Right atrium auricular region (tissue), 2 donors: ENCODE measurements around the gene HOXA5. TPM values are rescaled to one million over a fixed set of nuclear protein-coding genes. Genes with fewer than 3 reads are reported as not detected.
A peak's percentile ranks its signal among the peaks of the same experiment; 100 is the strongest.

Experiments used
- DNase-seq: peaks from one replicate; pipeline ENCODE4 v3.0.0-alpha.2; 2019; ENCODE audit warnings: low spot score
- H3K27ac ChIP-seq, 2 donors: fragments of 200-600 bp; sonication (generic); 1 replicate in 1 of 2; 2 replicates in 1 of 2; pipeline ENCODE4 v1.5.1; 2016 to 2019
- H3K27me3 ChIP-seq, 2 donors: fragments of 200-600 bp; sonication (generic); one replicate each; pipeline versions ENCODE4 v1.5.1 to v1.6.0; 2017 to 2019
- H3K36me3 ChIP-seq: fragments of 200-600 bp; sonication (generic); one replicate; pipeline ENCODE4 v1.5.1; 2016
- H3K4me1 ChIP-seq, 2 donors: fragments of 200-600 bp; sonication (generic); one replicate each; pipeline versions ENCODE4 v1.5.1 to v1.6.0; 2017 to 2019
- H3K4me3 ChIP-seq, 2 donors: fragments of 200-600 bp; sonication (generic); 1 replicate in 1 of 2; 2 replicates in 1 of 2; pipeline ENCODE4 v1.5.1; 2017 to 2019; ENCODE audit warnings: mild to moderate bottlenecking in 1 of 2, moderate library complexity in 1 of 2
- H3K9me3 ChIP-seq, 2 donors: fragments of 200-600 bp; sonication (generic); one replicate each; pipeline ENCODE4 v1.5.1; 2019
- CTCF ChIP-seq, 2 donors: fragments of 200-600 bp; sonication (generic); IDR thresholded peaks; one replicate each; pipeline ENCODE4 v1.5.1; 2019; ENCODE audit warnings: antibody characterized with exemption in 2 of 2
- total RNA-seq, 2 donors: library from RNA; depleted of rRNA; stranded (reverse); fragments of >200 nt; gene quantifications; one replicate each; pipeline ENCODE4 v1.1.0, GENCODE V29; 2016

HOXA5 gene
- total RNA-seq, 2 donors from 2014 or later: 0.24 to 0.96 TPM

- Histone ChIP-seq H3K27me3 (peaks cover 74 to 96% of the 10 kb centered on the region in 2 donors), H3K4me1 (peaks cover 0 to 49% of the 10 kb centered on the region in 2 donors), H3K9me3 (no peaks in the 10 kb centered on the region), H3K4me3 (no peak overlapping the region), H3K36me3 (no peaks in the 10 kb centered on the region), H3K27ac (no peak overlapping the region)
- no peak for DNase-seq
- no peak for TF ChIP-seq CTCF (IDR thresholded peaks at IDR 0.05)
Observed at GRCh38 chr7:27189997-27190748, 46.7 kb upstream of the HOXA5 start.

DNA sequence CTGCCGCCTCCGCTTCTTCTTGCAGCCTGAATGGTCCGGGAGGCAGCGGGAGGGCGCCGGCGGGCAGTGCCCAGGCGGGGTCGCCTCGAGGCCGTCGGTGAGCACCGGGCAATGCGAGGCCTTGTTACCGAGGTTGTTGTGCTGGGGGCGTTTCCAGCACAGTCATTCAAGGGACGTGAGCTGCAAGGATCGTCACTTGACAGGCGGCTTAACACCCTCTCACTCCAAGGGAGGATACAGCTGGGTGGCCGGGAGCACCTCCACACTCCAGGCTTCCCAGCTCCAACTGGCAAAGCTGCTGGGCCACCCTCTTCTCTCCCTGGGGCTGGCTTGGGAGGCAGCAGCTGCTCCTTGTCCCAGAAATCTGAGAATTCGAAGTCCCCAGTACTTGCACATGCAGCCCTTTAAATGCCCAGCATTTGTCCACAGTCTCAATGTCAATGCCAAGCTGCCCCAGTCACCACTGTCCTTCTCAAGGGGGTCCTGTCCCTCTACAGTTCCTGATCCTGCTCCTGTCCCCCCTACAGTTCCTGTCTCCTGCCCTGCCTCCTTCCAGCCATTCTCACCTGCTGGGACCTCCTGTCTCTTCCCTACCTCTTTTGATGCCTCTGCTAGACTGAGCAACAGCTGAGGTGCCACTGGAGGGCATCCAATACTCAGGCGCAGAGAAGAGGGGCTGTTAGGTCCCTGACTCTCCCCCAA lies 46.0 kb upstream of the HOXA5 start:
- Histone ChIP-seq H3K27me3 (peaks cover 77 to 96% of the 10 kb centered on the region in 2 donors), H3K27ac (no peak overlapping the region)
- DNase-seq: no peak

DNA sequence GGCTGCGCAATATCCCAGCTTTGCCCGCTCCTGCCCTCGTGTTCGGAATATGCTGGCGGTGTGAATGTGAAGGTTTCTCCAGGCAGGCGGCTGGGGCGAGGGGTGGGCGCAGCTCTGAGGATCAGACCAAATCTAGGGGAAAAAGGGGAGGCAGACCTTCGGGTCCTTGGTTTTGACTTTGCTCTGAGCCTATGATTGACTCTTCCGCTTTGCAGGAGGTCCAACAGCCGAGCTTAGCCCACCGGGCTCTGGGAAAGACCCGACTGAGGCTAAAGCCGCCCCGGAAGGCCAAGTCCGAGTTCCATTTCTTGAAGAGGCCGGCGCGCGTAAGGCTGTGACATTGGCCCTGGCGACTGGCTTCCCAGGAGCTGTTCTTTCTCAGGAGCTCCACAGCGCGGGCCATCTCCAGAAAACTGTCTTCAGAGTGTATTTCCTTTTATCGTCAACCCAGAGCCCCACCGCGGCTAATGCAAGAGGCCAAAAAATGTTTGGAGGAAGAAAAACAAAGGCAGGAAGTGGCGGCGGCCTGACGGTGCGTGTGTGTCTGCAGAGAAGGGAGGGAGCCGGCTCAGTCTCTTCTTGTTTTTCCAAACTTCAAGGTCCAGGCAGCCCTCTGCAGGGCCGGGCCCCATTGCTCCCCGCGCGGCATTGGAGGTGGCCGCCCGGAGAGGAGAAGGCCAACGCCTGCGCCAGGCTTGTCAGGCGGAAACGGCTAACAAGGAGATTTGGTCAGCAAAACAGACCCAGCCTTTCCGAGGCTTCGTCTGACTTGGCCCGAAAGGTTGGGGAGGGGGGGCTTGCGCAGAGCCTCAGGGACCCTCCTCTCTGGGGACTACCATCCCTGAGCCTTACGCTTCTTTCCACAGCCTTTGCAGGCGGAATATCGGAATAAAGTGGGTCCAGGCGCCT lies 45.2 kb upstream of the HOXA5 start:
- Histone ChIP-seq H3K4me3 (peak overlapping the region in 1 of 2 donors; percentile 27), H3K27ac (no peak overlapping the region), H3K4me1 (peaks cover 0 to 64% of the 10 kb centered on the region in 2 donors), H3K9me3 (no peaks in the 10 kb centered on the region), H3K36me3 (no peaks in the 10 kb centered on the region), H3K27me3 (peaks cover 76 to 96% of the 10 kb centered on the region in 2 donors)
- no peak for TF ChIP-seq CTCF (IDR thresholded peaks at IDR 0.05)
- no peak for DNase-seq

More for the DNA sequence above, 46.0 kb upstream of the HOXA5 start:
- Histone ChIP-seq H3K4me3 (peak overlapping the region in 1 of 2 donors; percentile 27), H3K4me1 (peaks cover 0 to 56% of the 10 kb centered on the region in 2 donors), H3K9me3 (no peaks in the 10 kb centered on the region), H3K36me3 (no peaks in the 10 kb centered on the region)
- no peak for TF ChIP-seq CTCF (IDR thresholded peaks at IDR 0.05)

DNA sequence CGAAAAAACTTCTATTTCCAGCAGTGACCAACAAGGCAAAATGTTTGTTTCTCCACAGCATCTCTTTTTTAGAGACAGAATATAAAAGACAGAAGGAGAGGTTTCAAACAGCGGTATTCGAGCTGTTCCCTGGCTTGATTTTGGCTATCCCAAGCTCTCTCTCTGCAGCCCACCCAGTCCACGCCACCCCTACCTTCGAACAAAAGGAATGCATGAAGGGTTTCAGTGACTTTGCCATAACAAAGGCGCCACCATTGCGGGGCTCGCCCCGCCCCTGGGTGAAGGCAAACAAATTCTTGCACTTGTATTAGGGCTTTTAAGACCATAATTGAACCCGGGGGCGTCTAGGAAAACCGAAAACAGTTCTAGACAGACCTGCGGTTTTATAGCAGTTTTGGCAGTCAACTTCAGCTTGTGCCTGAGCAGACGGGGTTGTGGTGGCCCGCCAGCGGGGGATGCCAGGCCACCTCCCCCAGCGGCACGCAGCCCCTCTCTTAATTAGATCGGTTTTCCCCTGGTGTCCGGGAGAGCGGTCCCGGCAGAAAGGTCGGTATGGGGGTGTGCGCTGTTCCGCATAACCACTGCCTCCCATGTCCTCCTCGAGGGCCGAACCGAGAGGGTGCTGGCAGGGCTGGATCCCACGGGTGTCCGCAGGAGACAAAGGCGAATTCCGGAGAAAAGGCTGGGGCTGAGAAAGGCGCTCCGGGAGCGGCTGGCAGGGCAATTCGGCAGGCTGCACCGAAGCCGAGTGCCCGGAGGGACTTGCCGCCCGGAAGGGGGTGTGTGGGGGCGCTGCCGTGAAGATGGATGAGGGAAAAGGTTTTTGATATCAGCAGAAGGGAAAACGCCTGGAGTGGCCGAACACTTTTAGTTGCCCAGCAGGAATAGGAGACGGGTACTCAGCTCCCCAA lies 44.2 kb upstream of the HOXA5 start:
- Histone ChIP-seq H3K27ac (no peak overlapping the region), H3K4me1 (peaks cover 0 to 64% of the 10 kb centered on the region in 2 donors)

More for the DNA sequence above, 44.2 kb upstream of the HOXA5 start:
- Histone ChIP-seq H3K27me3 (peaks cover 77 to 96% of the 10 kb centered on the region in 2 donors), H3K9me3 (no peaks in the 10 kb centered on the region), H3K4me3 (peak overlapping the region in 1 of 2 donors; percentile 27), H3K36me3 (no peaks in the 10 kb centered on the region)
- DNase-seq: no peak
- TF ChIP-seq CTCF (IDR thresholded peaks at IDR 0.05): no peak
